Myometrial cell (primary cell): ENCODE results near the gene RFX1. TPM values are rescaled to one million over a fixed set of nuclear protein-coding genes. Genes with fewer than 3 reads are reported as not detected.

Experiments used
- total RNA-seq: library from RNA; depleted of rRNA; stranded (reverse); fragments of >200 nt; gene quantifications from 2 replicates; pipeline ENCODE4 v1.2.3, GENCODE V29; 2015

The RFX1 gene
- 3.7 and 6.7 TPM in 2 replicates for total RNA-seq

GRCh38 chr19:14006085-14006765, at the start of gene RFX1:
RFX1 (minus strand) TSS chr19:14006320; CDS start chr19:13993843, 12,477 bp downstream.

GRCh38 chr19:14031719-14032480, 25.8 kb upstream of the RFX1 start, which contains the start of gene IL27RA:
IL27RA (plus strand) TSS chr19:14031762; CDS start chr19:14031873, 111 bp downstream.

GRCh38 chr19:14027856-14028450, 21.8 kb upstream of the RFX1 start, which contains the start of gene RLN3:
RLN3 (plus strand) TSS chr19:14028148; CDS start chr19:14028205, 57 bp downstream.

GRCh38 chr19:13952154-13952930, 53.8 kb downstream of the RFX1 start, which contains the start of gene DCAF15:
DCAF15 (plus strand) TSS chr19:13952509; CDS start chr19:13952513, 4 bp downstream.

GRCh38 chr19:13938301-13939064, 67.6 kb downstream of the RFX1 start, which contains the start of gene PODNL1:
PODNL1 (minus strand) TSS chr19:13938417; CDS start chr19:13938181, 236 bp downstream.

Other genes starting within 250 kb of the RFX1 start
- 37.5 and 41.3 TPM in 2 replicates for gene MRI1, start 241.8 kb downstream of the RFX1 start, total RNA-seq
- gene C19orf53, start 231.9 kb downstream of the RFX1 start, total RNA-seq, result 184 and 219 TPM in 2 replicates
- gene ZSWIM4, start 210.9 kb downstream of the RFX1 start, total RNA-seq, result 2.9 and 3.5 TPM in 2 replicates
- gene NANOS3, start 129.2 kb downstream of the RFX1 start, total RNA-seq, result not detected in 2 replicates
- gene BRME1, start 100.2 kb downstream of the RFX1 start, total RNA-seq, result under 0.01 TPM in 1 of 2 replicates, not detected in the other
- 24.1 and 37.2 TPM in 2 replicates for gene CC2D1A, start 100.1 kb downstream of the RFX1 start, total RNA-seq
- gene PODNL1, start 67.9 kb downstream of the RFX1 start, total RNA-seq, result 0.29 and 8.9 TPM in 2 replicates
- 20.7 and 34.3 TPM in 2 replicates for gene DCAF15, start 53.8 kb downstream of the RFX1 start, total RNA-seq
- gene RLN3, start 21.8 kb upstream of the RFX1 start, total RNA-seq, result not detected in 2 replicates
- gene IL27RA, start 25.4 kb upstream of the RFX1 start, total RNA-seq, result 14.4 and 15.3 TPM in 2 replicates
- not detected in 2 replicates for gene PALM3, start 55.8 kb upstream of the RFX1 start, total RNA-seq
- 0.29 and 0.35 TPM in 2 replicates for gene MISP3, start 66.5 kb upstream of the RFX1 start, total RNA-seq
- gene C19orf67, start 79.5 kb upstream of the RFX1 start, total RNA-seq, result not detected in 2 replicates
- gene SAMD1, start 84.4 kb upstream of the RFX1 start, total RNA-seq, result 25.9 and 70.1 TPM in 2 replicates
- gene PRKACA, start 111.4 kb upstream of the RFX1 start, total RNA-seq, result 89.7 and 93.2 TPM in 2 replicates
- 37.4 and 40.9 TPM in 2 replicates for gene ASF1B, start 130.3 kb upstream of the RFX1 start, total RNA-seq
- 2.6 and 7.8 TPM in 2 replicates for gene ADGRL1, start 199.8 kb upstream of the RFX1 start, total RNA-seq